Measurements from ENCODE around the gene ABI3BP.

DNA sequence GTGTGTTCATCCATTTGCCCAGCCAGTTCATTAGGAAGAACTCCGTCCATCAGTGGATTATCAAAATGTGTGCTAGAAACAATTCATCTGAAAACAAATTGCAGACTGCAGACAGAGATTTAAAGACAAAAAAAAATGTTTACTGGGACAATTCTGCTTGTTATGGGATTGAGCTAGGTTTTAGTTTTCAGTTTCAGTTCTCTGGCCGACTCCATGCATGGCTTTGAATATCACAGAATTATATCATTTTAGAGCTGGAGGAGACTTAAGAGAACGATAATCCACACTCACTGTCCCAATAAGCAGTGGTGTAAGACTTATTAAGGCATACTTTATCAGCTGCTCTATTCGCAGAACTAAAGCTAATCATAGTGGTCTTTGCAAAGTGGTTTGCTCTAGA is 232.8 kb downstream of the ABI3BP start:
- TF ChIP-seq POLR2A (IDR thresholded peaks at IDR 0.05; ENCODE audit: low read length), result no peak
- TF ChIP-seq GATA1 (IDR thresholded peaks at IDR 0.05; ENCODE audit: low read depth, low read length), result no peak
